Measurements from ENCODE around the gene NEURL1.

The NEURL1 gene

DNA sequence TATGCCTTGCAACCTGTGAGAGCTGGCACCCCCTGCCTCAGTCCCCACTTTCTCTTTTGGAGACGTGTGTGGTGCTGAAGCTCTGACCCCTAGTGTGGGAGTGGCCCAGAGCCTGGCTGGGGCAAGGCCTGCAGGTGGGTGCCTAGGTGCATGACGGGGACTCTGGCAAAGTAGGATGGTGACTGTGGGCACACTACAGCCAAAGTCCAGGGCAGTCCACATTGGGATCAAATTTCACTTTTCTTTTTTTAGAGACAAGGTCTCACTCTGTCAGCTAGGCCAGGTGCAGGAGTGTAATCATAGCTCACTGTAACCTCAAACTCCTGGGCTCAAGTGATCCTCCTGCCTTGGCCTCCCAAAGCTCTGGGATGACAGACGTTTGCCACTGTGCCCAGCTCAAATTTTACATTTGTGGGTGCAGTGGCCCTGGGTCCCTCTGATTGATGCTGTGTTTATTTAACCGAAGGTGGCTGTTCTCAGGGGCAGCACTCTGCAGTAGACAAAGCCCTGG is 52.3 kb downstream of the NEURL1 start:
- Histone ChIP-seq H3K27me3 (ENCODE audit: control insufficient read depth, insufficient read depth, low read length) (no peaks in the 10 kb centered on the region), H3K4me1 (ENCODE audit: control insufficient read depth, insufficient read depth, low read length) (peaks cover 8% of the 10 kb centered on the region)

DNA sequence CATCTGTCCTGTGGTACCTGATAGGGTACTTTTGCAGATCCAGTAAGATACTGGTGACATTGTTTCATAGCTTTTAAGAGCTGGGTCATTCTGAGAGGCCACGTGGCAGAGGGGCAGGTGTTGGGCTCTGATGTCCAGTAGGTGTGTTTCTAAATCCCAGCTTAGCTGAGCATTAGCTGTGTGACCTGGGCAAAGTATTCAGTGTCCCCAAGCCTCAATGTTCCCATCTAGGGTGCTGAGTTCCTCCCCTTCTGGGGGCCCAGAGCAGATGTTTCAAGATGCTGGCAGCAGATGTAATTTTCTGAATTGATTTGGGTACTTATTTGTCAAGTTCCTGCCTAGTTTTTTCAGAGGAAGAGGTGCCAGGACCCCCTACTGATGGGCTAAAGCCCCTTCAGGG is 52.9 kb downstream of the NEURL1 start:
- no peak overlapping the region for H3K9ac ChIP-seq (ENCODE audit: low read depth, low read length)
- peaks cover 8% of the 10 kb centered on the region for H3K4me1 ChIP-seq (ENCODE audit: control insufficient read depth, insufficient read depth, low read length)
- H3K27me3 ChIP-seq (ENCODE audit: control insufficient read depth, insufficient read depth, low read length) = no peaks in the 10 kb centered on the region

More for the DNA sequence above, 52.3 kb downstream of the NEURL1 start:
- H3K9ac ChIP-seq (ENCODE audit: low read depth, low read length) = no peak overlapping the region
- H3K9me3 ChIP-seq (ENCODE audit: control insufficient read depth, insufficient read depth, low read length) = no peaks in the 10 kb centered on the region
- H3K4me3 ChIP-seq (ENCODE audit: low read depth, low read length) = no peak overlapping the region
- no peaks in the 10 kb centered on the region for H3K36me3 ChIP-seq (ENCODE audit: control insufficient read depth, insufficient read depth, low read length)

DNA sequence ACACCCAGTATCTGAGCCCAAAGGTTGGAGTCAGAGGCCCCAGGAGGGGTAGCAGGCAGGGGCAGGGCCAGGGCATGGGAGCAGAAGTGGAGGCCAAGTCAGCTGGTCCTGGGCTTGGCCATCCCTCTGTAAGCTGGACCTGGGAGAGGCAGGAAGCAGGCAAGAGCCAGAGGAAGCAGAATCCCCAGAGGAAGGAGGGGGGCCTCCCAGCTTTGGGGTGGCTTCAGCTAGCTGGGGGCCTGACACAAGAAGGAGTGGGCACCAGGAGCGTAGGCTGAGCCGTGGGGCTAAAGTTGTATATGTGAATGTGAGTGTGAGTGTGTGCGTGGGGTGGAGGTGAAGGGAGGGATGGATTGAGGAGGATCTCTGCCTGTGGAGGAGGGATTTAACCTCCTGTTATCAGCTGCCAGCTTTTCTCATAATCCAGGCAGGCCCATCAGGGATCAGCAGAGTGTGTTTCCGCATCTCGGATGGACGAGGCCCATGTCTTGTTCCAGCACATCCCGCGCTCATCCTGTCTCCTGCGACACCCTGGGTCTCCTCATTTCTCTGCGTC is 54.0 kb downstream of the NEURL1 start:
- Histone ChIP-seq H3K4me3 (ENCODE audit: low read depth, low read length) (no peak overlapping the region), H3K36me3 (ENCODE audit: control insufficient read depth, insufficient read depth, low read length) (no peaks in the 10 kb centered on the region), H3K27me3 (ENCODE audit: control insufficient read depth, insufficient read depth, low read length) (no peaks in the 10 kb centered on the region), H3K9ac (ENCODE audit: low read depth, low read length) (no peak overlapping the region), H3K4me1 (ENCODE audit: control insufficient read depth, insufficient read depth, low read length) (peaks cover 7% of the 10 kb centered on the region), H3K9me3 (ENCODE audit: control insufficient read depth, insufficient read depth, low read length) (no peaks in the 10 kb centered on the region)

More for the DNA sequence above, 52.9 kb downstream of the NEURL1 start:
- no peaks in the 10 kb centered on the region for H3K36me3 ChIP-seq (ENCODE audit: control insufficient read depth, insufficient read depth, low read length)
- H3K4me3 ChIP-seq (ENCODE audit: low read depth, low read length) = no peak overlapping the region
- no peaks in the 10 kb centered on the region for H3K9me3 ChIP-seq (ENCODE audit: control insufficient read depth, insufficient read depth, low read length)

DNA sequence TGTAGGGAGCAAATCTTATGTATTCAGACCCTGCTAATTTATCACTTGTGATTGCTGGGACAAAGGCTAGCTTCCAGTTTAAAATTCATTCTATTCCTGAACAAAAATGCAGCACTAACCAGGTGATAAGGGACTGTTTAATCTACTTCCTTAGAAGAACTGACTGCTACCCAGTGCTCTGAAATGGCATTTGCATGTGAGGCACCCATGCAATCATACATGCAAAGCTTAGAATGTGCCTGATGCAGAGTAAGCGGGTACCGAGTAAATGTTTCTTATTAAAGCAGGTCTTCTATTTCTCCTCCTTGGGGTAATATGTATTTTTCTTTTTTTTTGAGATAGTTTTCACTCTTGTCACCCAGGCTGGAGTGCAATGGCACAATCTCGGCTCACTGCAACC is 54.5 kb downstream of the NEURL1 start:
- Histone ChIP-seq H3K4me3 (ENCODE audit: low read depth, low read length) (no peak overlapping the region), H3K36me3 (ENCODE audit: control insufficient read depth, insufficient read depth, low read length) (no peaks in the 10 kb centered on the region), H3K9me3 (ENCODE audit: control insufficient read depth, insufficient read depth, low read length) (no peaks in the 10 kb centered on the region), H3K4me1 (ENCODE audit: control insufficient read depth, insufficient read depth, low read length) (peaks cover 2% of the 10 kb centered on the region), H3K27me3 (ENCODE audit: control insufficient read depth, insufficient read depth, low read length) (no peaks in the 10 kb centered on the region), H3K9ac (ENCODE audit: low read depth, low read length) (no peak overlapping the region)

DNA sequence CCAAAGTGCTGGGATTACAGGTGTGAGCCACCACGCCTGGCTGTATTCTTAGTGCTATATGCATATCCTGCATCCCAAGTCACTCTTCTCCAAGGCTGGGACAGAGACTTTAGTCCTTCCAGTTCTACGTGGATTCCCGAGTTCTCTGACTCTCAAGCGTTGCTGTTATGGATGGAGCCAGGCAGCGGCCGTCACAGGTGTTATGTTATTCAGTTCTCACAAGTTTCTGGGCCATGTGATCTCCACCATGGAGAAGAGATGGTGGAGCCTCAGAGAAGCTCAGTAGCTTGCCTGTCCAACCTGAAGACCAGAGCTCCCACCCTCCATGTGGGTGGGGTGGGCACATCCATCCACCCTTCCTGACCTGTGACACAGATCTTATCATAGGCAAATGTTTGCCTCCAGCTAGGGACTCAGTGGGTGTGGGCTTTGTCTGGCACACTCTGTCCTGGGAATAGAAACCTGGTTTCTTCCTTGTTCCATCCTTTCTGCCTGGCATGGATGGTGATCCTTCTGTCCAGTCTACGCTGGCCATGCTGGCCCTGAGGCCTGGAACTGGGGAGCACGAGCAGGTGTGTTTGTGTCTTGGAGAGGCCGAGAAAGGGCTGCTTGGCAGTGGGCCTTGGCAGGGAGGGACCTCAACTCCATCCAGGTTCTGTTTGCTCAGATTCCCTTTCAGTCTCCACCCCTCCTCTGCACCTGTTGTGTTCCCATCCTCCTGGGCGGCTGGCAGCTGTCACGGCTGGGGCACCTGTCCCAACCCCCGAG is 55.3 kb downstream of the NEURL1 start:
- no peaks in the 10 kb centered on the region for H3K9me3 ChIP-seq (ENCODE audit: control insufficient read depth, insufficient read depth, low read length)
- H3K27me3 ChIP-seq (ENCODE audit: control insufficient read depth, insufficient read depth, low read length) = no peaks in the 10 kb centered on the region
- H3K9ac ChIP-seq (ENCODE audit: low read depth, low read length) = no peak overlapping the region
- no peaks in the 10 kb centered on the region for H3K4me1 ChIP-seq (ENCODE audit: control insufficient read depth, insufficient read depth, low read length)
- no peak overlapping the region for H3K4me3 ChIP-seq (ENCODE audit: low read depth, low read length)
- H3K36me3 ChIP-seq (ENCODE audit: control insufficient read depth, insufficient read depth, low read length) = no peaks in the 10 kb centered on the region

DNA sequence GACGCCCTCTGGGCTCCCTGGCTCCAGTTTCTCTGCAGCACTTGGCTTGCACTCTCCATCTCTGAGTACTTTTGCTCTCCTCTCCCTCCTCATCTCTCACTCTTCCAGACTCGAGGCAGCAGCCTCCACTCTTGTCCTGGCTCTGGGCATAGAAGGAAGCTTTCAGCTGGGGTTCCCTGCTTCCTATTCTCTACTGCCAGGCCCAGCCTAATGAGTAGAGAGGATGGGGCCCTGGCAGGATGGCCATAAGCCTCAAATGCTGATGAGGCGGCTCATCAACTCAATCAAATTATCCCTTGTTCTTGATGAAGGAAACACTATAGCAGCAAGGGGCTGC is 55.8 kb downstream of the NEURL1 start:
- H3K27me3 ChIP-seq (ENCODE audit: control insufficient read depth, insufficient read depth, low read length) = no peaks in the 10 kb centered on the region
- no peaks in the 10 kb centered on the region for H3K4me1 ChIP-seq (ENCODE audit: control insufficient read depth, insufficient read depth, low read length)
- no peaks in the 10 kb centered on the region for H3K36me3 ChIP-seq (ENCODE audit: control insufficient read depth, insufficient read depth, low read length)
- H3K4me3 ChIP-seq (ENCODE audit: low read depth, low read length) = no peak overlapping the region
- H3K9ac ChIP-seq (ENCODE audit: low read depth, low read length) = no peak overlapping the region
- no peaks in the 10 kb centered on the region for H3K9me3 ChIP-seq (ENCODE audit: control insufficient read depth, insufficient read depth, low read length)

DNA sequence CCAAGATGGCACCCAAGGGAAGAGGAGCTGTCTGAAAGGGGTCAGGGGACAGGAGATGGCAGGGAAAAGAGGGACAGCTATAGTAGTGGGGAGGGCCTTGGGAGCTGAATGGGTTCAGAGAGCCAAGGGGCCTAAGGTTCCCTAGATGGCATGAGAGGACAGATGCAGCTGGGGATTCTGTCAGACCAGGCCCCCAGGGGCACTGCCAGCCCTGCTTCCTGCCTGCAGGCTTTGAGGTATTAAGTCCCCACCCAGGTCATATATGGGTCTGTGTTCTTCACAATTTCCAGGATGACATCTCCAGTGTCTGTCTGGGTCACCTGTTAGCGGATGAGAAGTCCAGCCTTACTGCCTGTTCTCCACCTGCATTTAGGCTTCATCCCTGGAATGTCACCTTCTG is 56.7 kb downstream of the NEURL1 start:
- Histone ChIP-seq H3K9ac (ENCODE audit: low read depth, low read length) (no peak overlapping the region), H3K36me3 (ENCODE audit: control insufficient read depth, insufficient read depth, low read length) (no peaks in the 10 kb centered on the region), H3K27me3 (ENCODE audit: control insufficient read depth, insufficient read depth, low read length) (peaks cover 3% of the 10 kb centered on the region), H3K4me3 (ENCODE audit: low read depth, low read length) (no peak overlapping the region), H3K9me3 (ENCODE audit: control insufficient read depth, insufficient read depth, low read length) (no peaks in the 10 kb centered on the region), H3K4me1 (ENCODE audit: control insufficient read depth, insufficient read depth, low read length) (no peaks in the 10 kb centered on the region)

DNA sequence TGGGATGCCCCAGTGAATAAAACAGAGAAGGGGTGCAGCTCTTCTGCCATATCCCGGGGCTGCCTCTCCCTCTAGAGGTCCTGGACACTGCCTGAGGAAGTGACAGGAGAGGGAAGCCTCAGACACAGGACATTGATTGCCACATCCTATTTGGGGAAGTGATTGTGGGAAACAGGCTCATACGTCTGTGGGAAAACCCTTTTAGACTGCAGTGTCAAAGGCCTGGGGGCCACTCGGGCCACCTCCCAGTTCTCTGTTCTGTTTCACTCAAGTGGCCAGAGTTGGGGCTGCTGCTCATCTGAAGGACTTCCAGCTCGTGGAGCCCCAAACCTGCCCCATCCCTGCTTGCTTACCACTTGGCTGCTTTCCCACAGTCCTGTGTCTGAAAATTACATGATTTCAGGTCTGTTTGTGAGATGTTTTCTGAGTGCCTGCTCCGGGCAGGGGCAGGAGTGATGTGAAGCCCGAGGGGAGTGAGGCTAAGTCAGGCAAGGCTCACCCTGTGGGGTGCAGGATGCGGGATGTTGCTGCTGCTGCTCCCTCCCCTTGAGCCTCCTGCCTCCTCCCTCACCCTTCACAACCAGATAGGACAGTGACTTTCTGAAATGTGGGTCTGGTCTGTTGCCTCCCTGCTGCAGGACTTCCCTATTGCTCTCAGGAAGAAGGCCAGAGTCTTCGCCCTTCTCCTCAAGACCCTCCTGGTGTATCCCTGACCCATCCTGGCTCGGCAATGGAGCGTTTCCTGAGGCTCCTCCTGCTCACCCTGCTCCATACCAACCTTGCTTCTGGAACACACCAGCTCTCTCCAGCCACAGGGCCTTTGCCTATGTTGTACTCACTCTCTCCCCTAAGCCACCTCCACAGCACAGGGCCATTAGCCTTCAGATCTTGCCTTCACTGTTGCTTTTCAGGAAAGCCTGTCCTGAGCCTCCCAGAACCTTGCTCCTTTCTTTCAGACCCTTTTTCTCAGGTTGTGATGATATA is 58.4 kb downstream of the NEURL1 start:
- Histone ChIP-seq H3K9ac (ENCODE audit: low read depth, low read length) (no peak overlapping the region), H3K27me3 (ENCODE audit: control insufficient read depth, insufficient read depth, low read length) (peaks cover 10% of the 10 kb centered on the region), H3K36me3 (ENCODE audit: control insufficient read depth, insufficient read depth, low read length) (no peaks in the 10 kb centered on the region), H3K4me1 (ENCODE audit: control insufficient read depth, insufficient read depth, low read length) (no peaks in the 10 kb centered on the region), H3K9me3 (ENCODE audit: control insufficient read depth, insufficient read depth, low read length) (no peaks in the 10 kb centered on the region), H3K4me3 (ENCODE audit: low read depth, low read length) (no peak overlapping the region)

DNA sequence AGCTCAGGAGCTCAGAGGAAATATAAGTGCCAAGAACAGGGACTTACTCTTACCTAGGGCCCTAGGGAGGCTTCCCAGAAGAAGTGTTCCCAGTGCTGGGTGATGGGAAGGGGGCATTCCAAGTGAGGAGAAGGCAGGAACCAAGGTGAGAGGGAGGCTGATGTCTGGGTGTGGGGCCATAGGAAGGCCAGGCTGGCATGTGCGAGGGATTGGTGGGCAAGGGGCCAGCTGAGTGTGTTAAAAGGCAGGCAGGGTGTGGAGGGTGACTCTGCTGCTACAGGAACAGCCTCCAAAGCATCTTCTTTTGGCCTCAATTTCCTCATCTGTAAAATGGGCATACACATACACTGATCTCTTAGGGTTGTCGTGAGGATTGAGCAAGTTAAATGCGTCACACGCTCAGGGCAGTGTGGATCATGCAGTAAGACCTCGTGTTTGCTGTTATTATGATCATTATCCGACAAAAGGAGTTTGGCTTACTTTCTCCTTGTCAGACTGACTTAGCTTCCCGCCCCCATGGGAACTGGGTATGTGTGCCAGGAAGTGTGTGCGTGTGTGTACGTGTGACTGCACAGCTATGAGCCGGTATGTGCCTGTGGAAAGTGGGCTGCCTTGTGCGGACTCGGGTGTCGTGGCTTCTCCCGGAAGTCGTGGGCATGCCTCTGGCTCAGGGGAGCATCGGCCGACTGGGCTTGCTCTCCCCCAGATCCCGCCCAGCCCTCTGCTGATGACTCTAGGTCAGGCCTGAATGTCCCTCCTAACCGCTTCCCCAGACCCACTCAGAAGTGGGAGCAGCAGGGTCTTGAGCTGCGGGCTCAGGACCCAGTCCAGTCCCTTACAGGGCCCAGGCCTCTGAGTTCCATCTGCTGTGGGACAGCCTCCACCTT is 59.6 kb downstream of the NEURL1 start:
- Histone ChIP-seq H3K9ac (ENCODE audit: low read depth, low read length) (no peak overlapping the region), H3K4me1 (ENCODE audit: control insufficient read depth, insufficient read depth, low read length) (no peaks in the 10 kb centered on the region), H3K27me3 (ENCODE audit: control insufficient read depth, insufficient read depth, low read length) (peaks cover 10% of the 10 kb centered on the region), H3K9me3 (ENCODE audit: control insufficient read depth, insufficient read depth, low read length) (no peaks in the 10 kb centered on the region), H3K36me3 (ENCODE audit: control insufficient read depth, insufficient read depth, low read length) (no peaks in the 10 kb centered on the region), H3K4me3 (ENCODE audit: low read depth, low read length) (no peak overlapping the region)

DNA sequence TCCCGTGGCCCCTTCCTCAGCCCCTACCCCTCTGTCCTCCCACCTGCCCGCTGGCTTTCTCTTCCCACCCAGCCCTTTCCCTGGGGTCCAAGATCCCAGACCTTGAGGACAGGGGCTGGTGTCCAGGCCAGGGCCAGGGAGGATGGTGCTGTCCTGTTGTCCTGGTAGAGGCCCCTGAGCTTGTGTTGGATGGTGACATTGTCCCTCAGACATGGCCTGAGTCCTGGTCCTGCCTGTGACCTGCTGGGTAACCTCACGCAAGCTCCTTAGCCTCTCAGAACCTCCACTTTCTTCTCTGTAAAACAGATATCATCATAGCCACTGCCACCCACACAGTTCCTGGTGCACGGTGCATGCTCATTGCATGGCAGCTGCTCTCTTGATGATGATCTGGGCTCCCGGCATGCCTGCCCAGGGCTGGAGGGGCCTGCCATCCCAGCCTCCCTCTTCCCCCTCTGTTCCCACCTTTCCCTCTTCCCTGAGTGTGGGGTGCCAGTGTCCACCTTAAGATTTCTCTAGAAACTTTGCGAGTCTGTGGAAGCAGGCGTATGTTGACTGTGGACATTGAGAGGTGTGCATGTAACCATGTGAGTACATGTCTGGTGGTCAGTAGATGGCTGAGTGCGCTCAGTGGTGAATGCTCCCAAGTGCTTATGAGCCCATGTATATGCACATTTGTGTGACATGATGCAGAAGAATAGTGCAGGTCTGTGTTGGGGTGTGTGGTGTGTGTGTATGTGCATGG is 60.4 kb downstream of the NEURL1 start:
- no peaks in the 10 kb centered on the region for H3K4me1 ChIP-seq (ENCODE audit: control insufficient read depth, insufficient read depth, low read length)
- no peaks in the 10 kb centered on the region for H3K36me3 ChIP-seq (ENCODE audit: control insufficient read depth, insufficient read depth, low read length)
- no peak overlapping the region for H3K4me3 ChIP-seq (ENCODE audit: low read depth, low read length)
- H3K9ac ChIP-seq (ENCODE audit: low read depth, low read length) = no peak overlapping the region
- H3K9me3 ChIP-seq (ENCODE audit: control insufficient read depth, insufficient read depth, low read length) = no peaks in the 10 kb centered on the region
- H3K27me3 ChIP-seq (ENCODE audit: control insufficient read depth, insufficient read depth, low read length) = peaks cover 10% of the 10 kb centered on the region
